ENCODE measurements around the gene KCNC1.

KCNC1 gene

DNA sequence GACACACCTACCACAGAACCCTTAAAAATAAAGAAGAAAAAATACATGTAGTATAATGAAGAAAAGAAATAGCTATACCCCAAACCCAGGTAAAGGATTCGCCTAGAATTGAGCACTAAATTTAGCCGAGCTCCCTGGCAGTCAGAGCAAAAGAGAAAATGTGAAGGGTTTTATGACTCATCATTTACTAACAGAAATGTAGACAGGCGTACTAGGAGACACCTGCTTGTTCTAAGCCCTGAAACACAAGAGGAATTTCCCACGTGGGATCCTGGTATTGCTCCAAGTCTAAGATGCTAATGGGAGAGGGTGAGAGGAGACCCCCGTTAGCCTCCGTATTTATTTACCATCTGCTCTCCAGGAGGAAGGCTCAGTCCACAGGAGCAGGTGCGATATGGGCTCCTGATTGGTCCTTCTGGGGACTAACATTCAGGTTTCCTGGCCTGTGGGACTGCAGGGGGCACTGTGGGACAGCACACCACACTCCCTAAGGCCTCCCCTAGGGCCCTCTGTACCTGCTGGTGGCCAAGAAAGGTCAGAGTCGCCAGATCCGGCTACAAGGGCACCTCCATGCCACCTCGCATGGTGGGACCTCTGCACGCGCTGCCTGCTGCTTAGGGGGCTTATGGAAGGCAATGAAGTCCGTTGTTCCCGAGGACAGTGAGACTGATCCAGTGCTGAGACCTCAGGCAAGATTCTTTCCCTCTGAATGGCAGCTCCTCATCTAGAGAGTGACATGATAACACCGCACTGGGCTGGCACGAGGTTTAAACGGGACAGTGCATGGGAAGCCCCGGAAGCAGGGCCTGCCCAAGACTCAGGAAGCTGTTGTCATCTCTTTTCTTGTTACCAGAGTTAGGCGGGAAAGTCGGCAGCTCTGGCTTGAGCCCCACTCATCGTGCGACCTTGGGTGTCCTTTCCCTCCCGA is 25.8 kb downstream of the KCNC1 start:
- DNase-seq = peak; percentile 46

DNA sequence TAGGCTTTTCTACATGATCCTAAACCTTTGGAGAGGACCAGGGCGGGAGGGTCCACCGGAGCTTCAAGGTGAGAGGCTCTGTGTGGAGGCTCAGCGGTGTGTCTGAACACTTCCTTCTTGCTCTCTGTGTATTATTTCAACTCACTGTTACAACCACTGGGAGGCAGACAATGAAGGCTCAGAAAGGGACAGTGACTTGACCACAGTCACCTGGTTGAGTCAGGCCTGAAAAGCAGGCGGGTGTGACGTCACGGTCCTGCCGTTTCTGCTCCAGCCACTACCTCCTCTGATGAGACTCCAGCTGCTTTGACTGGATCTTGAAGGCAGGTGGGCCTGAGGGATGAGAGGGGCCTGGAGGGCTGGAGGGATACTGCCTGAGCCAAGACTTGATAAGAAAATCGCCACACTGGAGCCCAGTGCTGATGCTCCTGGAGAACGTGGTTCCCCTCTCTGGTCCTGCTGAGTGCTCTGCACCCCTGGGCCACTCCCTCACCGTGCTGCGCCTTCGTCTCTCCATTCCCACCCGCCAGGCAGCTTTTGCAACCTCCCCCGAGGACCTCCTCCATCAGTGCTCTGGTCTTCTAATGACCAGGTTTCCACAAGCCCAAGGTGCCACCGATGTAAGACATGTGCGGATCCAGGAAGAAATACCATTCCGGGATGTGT is 27.9 kb downstream of the KCNC1 start:
- no peak for DNase-seq

DNA sequence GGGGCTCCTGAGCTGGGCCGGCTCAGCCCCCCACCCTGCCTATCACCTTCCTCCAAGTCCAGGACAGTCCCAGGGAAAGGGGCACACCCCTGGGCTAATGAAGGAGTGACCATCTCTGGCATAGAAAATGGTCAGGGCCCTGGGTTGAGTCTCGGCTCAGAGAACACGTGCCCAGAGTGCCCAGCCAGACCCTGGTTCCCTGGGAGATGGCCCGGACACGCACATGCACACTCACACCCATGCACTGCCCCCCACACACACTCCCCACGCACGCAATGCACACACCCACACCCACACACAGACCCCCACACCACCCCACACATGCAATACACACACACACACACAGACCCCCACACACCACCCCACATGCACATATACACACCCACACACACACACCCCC is 28.7 kb downstream of the KCNC1 start:
- DNase-seq = no peak

DNA sequence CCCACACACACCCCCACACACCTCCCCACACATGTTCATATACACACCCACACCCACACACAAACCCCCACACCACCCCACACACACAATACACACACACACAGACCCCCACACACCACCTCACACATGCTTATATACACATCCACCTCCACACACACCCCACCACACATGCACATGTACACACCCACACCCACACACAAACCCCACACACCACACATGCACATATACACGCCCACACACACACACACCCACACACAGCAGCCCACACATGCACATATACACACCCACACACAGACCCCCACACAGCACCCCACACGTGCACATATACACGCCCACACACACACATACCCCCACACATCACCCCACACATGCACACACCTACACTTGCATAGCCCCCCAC is 29.1 kb downstream of the KCNC1 start:
- no peak for DNase-seq

DNA sequence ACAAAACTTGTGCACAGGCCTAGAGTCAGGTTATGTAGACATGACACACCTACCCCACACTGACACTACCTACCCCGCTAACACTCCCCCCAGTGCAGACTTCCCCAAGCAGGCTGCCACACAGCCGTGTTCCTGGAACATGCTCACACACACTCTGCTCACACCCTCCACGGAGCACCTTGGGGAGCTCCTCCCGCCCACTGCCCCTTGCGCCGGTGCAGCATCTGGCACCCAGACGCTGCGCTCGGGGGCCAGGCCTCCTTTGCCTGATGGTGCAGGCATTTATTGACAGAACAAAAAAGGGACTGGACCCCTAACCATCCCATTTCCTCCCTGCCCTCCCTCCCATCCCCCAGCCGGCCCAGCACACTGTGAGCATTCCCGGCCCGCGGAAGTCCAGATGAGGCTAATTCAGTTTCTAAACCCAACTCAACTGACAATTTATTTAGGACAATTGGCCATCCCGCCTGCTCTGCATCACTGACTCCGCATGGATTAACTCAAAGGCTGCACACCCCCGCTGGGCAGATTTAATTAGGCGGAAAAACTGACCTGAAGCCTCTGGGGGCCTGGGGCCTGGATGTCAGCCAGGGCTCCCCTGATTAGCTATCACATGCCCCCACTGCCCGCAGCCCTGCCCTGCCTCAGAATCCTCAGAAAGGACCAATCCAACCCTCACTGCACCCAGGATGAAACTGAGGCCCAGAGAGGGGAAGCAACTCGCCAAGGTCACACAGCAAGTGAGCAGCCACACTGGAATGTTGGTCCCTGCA is 30.1 kb downstream of the KCNC1 start:
- no peak for DNase-seq

DNA sequence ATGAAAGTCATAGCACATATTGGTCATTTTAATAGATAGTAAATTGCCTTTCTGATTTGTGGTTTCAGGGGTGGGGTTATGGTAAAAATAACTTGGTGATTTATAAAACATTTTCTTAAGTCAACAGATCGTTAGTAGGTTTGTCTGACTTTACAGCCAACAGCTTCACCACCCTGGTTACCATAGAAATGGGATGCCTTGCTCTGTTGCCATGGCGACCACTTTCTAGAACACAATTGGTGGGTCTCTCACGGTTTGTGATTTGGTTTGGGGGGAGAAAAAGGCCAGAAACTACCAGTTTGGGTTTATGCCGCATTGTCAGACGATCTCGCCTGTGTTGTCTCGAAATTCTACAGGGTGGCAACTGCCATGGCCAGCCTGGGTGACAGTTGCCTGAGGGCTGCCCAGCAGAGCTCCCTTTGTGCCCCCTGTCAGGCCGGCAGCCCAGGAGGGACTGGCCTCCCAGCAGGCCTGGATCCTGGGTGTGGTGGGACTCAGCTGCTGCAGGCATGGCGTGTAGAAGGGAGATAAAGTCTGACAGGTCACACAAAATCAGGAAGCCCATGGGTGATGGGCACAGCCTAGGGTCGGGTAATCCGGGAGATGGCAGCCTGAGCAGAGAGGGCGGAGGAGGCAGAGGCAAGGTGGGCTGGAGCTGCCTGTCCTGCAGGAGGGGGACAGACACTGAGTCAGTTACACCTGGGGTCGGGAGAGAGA is 30.9 kb downstream of the KCNC1 start:
- no peak for DNase-seq

DNA sequence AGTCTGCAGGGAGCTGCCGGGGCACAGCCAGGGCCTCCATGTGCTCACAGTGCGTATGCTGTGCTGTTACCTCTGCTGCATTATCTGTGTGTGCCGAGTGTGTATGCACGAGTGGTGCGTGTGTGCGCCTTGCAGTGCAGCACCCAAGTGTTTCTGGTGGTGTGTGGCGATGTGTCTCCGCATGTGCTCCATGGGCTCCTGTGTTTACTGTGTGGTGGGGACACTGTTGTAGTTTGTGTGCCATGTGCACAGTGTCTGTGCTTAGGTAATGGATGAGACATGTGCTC is 31.4 kb downstream of the KCNC1 start:
- DNase-seq = no peak

DNA sequence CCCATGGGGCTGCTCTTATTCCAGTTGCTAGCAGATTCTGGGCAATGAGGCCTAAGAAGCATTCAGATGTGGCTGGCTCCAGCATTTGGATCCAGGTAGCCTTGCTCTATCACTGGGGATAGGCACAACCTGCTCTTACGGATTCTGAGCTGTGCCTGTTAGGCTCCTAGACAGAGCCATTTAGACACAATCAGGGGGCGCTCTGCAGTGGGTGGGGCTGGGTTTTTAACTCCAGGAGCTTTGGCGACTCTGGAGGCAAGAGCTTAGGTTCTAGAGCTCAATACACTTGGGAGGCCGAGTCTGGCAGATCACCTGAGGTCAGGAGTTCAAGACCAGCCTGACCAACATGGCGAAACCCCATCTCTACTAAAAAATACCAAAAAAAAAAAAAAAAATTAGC is 32.0 kb downstream of the KCNC1 start:
- DNase-seq = no peak

DNA sequence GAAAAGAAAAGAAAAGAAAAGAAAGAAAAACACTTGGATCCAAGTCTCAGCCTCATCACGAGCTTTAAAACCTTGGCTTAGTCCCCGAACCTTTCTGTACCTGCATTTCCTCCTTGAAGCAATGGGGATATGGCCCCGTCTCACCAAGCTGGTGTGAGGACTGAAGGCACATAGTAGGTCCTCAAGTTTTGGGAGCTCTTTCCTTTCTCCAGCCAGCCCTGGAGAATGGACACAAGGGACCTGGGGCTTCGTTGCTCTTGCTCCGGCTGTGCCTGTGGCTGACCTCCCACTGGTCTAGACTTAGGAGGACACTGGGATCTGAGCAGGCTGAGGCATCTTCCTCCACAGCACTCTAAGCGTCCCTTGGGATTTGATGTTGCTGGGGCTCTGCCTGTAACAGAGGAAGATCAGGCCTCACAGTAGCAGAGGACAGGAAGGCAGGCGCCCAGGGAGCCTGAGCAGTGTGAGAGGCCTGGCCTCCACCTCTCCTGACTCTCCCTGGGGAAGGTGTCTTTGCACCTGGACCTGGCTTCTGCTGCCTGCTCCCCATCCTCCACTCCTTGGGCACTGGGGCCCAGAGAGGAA is 32.8 kb downstream of the KCNC1 start:
- DNase-seq = no peak

DNA sequence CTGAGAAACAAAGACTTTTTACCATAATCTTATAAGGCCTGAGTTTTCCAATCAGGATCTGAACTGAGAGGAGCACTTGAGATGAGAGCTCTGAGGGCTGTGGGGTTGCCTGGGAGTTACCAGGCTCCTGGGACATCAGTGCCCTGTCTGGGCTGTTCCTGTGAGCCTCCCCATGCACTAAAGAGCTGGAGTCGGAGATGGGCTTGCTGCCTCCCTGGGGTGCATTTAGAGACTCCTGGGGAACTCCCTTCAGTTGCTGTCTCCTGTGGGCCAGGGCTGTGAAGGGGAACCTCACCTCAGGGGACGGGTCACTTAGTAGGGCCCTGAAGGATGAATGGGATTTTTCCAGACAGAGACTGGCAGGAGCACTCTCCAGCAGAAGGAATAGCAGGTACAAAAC is 33.3 kb downstream of the KCNC1 start:
- DNase-seq = no peak

DNA sequence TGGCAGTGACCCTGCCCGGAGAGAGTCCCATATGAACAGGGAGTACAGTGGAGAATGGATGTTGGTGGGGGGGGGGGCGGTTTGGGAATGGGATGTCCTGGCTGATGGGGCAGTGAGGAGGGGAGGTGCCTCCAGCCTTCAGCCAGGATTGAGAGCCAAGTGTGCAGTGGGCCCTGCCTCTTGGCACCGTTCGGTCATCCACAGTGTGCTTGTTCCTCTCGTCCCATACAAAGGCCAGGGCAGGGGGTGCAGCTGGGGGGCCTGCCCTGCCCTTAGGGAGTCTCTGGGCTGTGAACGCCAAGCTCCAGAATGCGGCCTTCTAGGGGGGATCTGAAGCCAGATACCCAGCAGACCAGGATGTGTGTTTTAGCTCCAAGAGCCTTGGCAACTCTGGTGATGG is 34.0 kb downstream of the KCNC1 start:
- DNase-seq = no peak

DNA sequence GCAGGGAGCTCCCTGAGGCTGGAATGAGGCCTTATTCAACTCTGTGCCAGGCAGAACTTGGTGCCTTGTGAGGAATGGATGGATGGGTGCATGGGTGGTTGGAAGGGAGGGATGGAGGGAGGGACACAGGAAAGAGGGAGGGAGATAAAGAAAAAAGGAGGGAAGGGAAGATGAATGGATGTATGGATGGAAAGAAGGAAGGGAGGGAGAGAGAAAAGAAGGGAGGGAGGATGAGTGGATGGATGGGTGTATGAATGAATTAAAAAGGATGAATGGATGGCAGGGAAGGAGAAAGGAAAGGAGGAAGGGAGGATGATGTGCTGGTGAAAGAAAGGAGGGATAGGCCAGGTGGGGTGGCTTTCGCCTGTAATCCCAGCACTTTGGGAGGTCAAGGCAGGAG is 34.6 kb downstream of the KCNC1 start:
- DNase-seq = no peak

DNA sequence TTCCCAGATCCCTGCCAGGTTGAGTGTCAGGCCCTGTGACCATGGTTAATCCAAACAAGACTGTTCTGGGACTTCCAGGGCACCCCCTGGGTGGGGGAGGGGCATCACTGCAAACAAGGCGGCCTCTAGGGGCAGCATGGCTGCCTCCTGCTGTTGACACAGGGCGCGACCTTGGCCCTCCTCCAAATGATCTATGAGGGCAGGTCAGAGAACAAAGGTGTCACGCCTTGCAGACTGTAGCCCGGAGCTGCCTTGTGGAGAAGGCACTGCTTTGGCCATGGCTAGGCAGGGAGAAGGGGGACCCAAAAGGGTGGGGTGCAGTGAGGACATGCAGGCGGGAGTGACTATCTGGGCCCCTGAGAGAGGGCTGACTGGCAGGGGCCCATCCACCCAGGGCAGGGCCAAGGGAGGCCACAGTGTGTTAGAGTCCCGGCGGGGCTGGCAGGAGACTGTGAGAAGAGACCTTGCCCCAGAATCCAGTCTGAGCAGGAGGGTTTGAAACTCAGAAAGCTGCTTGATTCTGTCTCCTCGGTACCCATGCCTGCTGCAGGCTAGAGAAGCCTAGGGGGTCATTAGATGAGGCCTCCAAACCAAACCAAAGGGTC is 35.6 kb downstream of the KCNC1 start:
- no peak for DNase-seq

DNA sequence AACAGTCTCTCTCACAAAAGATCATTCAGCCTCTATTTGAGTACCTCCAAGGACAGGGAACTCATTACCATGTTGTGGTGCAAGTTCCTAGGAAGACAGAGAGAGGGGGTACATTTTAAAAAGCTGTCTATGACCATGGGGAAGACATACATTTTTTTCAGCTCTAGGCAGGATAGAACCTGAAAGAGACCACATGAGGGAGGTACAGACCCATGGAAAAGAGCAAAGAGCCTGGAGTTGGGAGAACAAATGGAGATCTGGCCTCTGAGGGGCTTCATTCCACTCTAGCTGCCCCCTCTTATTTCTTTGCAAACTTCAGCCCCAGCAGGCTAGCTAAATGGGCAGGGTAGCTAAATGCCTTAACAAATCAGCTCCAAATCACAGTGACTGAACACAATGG is 36.3 kb downstream of the KCNC1 start:
- DNase-seq = no peak

DNA sequence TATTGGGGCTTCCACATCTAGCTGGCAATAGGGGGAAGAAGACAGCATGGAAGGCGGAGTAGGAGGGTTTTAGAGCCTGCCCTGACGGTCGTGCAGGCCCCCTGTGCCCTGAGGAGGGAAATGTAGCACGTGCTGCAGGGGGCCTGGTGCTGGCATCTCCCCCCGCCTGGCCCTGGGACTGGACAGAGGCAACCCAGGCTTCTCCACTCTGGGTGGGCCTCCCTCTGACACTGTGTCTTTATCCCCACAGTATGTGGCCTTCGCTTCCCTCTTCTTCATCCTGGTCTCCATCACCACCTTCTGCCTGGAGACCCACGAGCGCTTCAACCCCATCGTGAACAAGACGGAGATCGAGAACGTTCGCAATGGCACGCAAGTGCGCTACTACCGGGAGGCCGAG is 36.8 kb downstream of the KCNC1 start:
- no peak for DNase-seq

DNA sequence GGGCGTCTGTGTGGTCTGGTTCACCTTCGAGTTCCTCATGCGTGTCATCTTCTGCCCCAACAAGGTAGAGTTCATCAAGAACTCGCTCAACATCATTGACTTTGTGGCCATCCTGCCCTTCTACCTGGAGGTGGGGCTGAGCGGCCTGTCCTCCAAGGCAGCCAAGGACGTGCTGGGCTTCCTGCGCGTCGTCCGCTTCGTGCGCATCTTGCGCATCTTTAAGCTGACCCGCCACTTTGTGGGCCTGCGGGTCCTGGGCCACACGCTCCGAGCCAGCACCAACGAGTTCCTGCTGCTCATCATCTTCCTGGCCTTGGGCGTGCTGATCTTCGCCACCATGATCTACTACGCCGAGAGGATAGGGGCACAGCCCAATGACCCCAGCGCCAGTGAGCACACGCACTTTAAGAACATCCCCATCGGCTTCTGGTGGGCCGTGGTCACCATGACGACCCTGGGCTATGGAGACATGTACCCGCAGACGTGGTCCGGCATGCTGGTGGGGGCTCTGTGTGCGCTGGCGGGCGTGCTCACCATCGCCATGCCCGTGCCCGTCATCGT is 37.3 kb downstream of the KCNC1 start:
- no peak for DNase-seq

DNA sequence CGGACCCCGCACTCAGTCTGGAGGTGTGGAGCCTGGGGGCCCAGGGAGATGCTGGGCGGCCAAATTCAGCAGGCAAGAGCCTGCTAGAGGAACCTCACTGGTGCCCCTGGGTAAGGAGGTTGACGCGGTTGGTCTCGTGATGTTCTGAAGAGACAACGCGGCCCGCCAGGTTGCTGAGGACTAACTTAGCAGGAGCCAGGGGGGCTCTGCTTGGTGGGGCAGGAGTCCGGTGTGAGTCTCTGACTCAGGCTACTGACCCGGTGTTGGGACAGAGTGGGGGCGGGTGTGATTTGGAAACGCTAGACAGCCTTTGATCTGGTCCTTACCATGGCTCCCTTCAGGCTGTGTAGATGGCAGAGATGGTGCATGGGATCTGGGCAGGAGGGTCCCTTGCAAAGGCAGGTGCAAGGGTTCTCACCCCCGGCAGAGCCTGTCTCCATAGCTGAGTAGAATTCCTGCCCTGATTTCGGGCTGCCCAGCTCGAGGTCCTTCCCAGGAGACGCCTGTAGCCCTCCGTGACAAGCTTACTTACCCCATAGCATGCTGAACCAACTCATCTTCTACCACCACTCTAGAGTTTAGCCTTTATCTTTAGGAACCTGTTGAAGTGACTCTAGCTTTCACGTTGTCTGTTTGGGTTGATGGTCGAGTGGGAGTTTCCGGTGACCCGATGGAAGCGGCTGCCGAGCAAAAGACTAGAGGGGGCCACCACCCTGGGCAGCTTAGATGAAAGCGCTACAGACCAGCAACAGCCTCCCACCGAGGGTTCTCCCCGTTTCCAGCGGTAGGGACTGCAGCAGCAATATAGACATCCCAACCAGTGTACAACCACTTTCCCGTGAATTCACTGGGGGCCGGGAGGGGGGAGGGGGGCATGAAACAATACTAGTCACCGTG is 38.4 kb downstream of the KCNC1 start:
- no peak for DNase-seq

DNA sequence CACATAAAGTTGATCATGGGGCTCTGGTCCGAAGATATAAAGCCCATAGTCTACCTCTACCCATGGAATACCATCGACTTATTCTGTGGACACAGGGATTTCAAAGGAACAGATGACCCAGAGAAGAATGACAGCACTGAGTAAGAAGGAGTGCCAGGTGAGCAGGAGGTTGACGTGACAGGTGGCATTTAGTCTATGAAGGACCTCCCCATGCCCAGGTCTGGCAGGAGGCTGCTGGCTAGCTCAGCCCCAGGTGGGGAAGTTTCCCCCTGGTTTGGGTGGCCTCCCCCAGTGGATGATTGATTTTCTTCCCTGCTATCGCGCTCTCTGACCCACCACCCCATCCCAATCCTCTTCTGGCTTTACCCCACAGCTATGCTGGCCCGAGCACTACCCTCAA is 39.1 kb downstream of the KCNC1 start:
- no peak for DNase-seq

DNA sequence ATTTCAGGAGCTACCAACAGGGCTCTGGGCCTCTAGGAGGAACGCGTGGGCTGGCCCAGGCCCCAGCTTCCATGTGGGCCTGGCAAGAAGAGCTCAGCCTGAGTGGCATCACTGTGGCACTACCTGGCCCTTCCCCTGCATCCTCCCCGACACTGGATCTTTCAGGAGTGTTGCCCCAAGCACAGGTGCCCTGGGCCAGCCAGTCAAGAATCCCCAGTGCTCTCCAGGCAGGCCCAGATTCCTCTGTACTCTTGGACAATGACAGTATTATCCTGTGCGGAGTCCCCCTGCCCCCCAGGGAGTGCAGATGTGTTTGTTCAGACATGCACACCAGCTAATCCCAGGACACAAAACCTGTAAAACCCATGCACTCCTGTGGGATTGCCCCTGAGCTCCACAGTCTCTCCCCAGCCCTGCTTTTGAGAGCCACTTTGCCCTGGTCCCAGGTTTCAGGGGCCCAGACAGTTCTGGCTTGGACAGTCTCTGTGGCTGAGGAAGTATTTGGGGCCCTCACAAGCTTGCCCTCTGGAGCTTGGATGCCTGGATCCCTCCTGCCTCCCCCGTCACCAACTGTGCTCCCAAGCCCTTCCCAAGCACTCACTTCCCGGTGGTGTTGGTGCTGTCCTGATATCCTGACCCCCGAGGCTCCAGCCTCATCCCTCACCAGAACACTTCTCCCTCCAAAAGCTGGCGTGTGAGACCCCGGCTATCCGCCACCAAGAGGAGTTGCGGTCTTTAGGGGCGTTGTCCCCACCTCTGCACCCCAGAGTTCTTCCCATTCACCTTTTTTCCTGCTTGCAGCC is 39.9 kb downstream of the KCNC1 start:
- no peak for DNase-seq

DNA sequence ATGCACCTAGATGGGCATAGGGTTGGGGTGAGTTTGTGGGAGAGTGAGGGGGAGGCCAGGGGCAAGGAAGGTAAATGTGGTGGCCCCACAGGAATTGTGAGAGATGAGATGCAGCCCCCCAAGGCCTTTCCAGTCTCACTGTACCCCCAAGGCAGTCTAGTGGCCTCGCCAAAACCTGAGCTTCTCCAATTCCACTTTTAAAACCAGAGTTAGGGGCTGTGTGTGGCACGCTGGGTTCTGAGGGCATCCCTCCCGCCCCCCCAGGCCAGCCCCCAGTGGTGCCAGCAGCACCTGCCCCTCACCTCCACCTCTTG is 40.4 kb downstream of the KCNC1 start:
- no peak for DNase-seq
